Breast epithelium (tissue), 4 donors: ENCODE measurements around the gene RGMA. TPM values are rescaled to one million over a fixed set of nuclear protein-coding genes. Genes with fewer than 3 reads are reported as not detected.

ENCODE experiments used
- DNase-seq, 2 donors: peaks; one replicate each; pipeline ENCODE4 v3.0.0-alpha.2; 2019; ENCODE audit warnings: low spot score in 2 of 2
- H3K27ac ChIP-seq, 2 donors: fragments of 200-600 bp; sonication (generic) in 1 of 2; one replicate each; pipeline ENCODE4 v1.5.1; 2016 to 2019; ENCODE audit warnings: mild to moderate bottlenecking in 1 of 2
- H3K27me3 ChIP-seq, 2 donors: fragments of 200-600 bp; sonication (generic) in 1 of 2; one replicate each; pipeline versions ENCODE4 v1.5.1 to v1.6.0; 2017 to 2019; ENCODE audit warnings: control low read depth in 1 of 2, mild to moderate bottlenecking in 1 of 2
- H3K36me3 ChIP-seq: fragments of 200-600 bp; one replicate; pipeline ENCODE4 v1.5.1; 2019
- H3K4me1 ChIP-seq, 2 donors: fragments of 200-600 bp; sonication (generic); one replicate each; pipeline ENCODE4 v1.5.1; 2016 to 2019; ENCODE audit warnings: control low read depth in 1 of 2
- H3K4me3 ChIP-seq, 3 donors: fragments of 200-600 bp; sonication (generic); 1 replicate in 2 of 3; 2 replicates in 1 of 3; pipeline ENCODE4 v1.5.1; 2016 to 2019; ENCODE audit warnings: mild to moderate bottlenecking in 3 of 3, moderate library complexity in 2 of 3
- H3K9me3 ChIP-seq, 2 donors: fragments of 200-600 bp; sonication (generic) in 1 of 2; one replicate each; pipeline ENCODE4 v1.5.1; 2016 to 2019; ENCODE audit warnings: control low read depth in 1 of 2
- POLR2A ChIP-seq: fragments of 450-650 bp; IDR thresholded peaks from one replicate; pipeline ENCODE4 v1.6.1; 2016; ENCODE audit warnings: antibody characterized with exemption, mild to moderate bottlenecking, moderate library complexity
- POLR2AphosphoS5 ChIP-seq, 3 donors: sonication (generic); formaldehyde crosslinking; IDR thresholded peaks; one replicate each; pipeline ENCODE4 v1.6.1; 2017; ENCODE audit warnings: antibody characterized with exemption in 3 of 3
- intact Hi-C: fragments of 100-400 bp; cut with DNase I; formaldehyde crosslinking; loops from one replicate; pipeline ENCODE4 v1.15.1; 2023; ENCODE audit warnings: low total_unique reads
- total RNA-seq, 3 donors: library from RNA; depleted of rRNA; stranded (reverse); fragments of >200 nt; gene quantifications; one replicate each; pipeline ENCODE4 v1.1.0, GENCODE V29; 2016
- TF ChIP-seq, protein P1 (sequence below), 3 donors: fragments of 450-650 bp; IDR thresholded peaks; one replicate each; pipeline ENCODE4 v1.5.1; 2016 to 2017; ENCODE audit warnings: antibody characterized with exemption in 3 of 3, mild to moderate bottlenecking in 3 of 3, moderate library complexity in 3 of 3

Gene RGMA
- total RNA-seq, 3 donors from 2014 or later: 9.7 to 17.7 (median 14.4) TPM

DNA sequence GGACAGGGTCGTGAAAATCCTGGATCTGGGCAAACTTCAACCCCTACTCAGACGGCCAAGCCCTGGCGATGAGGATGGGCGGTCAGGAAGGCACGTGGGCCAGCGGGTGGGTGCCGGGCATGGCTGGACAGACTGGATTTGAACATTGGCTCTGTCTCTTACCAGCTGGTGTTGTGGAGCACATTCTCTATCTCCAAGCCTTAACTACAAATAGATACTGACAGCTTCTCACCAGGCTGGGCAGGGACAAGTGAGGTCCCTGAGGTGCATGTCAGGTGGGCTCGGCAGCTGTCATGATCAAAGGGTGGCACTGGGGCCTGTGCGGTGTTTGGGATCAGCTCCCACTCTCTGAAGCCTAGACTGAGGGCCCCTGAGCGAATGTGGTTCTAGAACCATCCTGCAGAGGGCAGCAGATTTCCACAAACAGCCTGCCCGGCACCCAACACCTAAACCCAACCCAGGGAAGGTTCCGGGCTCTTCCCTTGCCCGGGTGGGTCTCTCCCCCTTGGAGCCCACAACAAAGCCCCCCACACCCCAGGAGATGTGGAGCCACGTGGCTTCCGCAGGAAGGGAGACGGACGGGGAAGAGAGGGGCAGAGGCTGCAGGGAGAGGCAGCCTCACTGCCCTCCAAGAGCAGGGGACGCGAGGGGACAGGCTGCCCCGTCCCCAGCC lies 58.4 kb downstream of the RGMA start:
- H3K4me1 ChIP-seq: peaks cover 8 to 10% of the 10 kb centered on the region in 2 donors
- intact Hi-C loops: loop anchor here (10.0 kb wide), 1 partner anchor 1094 kb away; no protein-coding TSS in a partner anchor
- H3K4me3 ChIP-seq: peak overlapping the region in 1 of 3 donors; percentile 30
- TF ChIP-seq POLR2A: no peak
- TF ChIP-seq POLR2AphosphoS5 (IDR thresholded peaks at IDR 0.05): peak in 2 of 3 donors; percentile 11 to 18
- TF ChIP-seq, protein P1, sequence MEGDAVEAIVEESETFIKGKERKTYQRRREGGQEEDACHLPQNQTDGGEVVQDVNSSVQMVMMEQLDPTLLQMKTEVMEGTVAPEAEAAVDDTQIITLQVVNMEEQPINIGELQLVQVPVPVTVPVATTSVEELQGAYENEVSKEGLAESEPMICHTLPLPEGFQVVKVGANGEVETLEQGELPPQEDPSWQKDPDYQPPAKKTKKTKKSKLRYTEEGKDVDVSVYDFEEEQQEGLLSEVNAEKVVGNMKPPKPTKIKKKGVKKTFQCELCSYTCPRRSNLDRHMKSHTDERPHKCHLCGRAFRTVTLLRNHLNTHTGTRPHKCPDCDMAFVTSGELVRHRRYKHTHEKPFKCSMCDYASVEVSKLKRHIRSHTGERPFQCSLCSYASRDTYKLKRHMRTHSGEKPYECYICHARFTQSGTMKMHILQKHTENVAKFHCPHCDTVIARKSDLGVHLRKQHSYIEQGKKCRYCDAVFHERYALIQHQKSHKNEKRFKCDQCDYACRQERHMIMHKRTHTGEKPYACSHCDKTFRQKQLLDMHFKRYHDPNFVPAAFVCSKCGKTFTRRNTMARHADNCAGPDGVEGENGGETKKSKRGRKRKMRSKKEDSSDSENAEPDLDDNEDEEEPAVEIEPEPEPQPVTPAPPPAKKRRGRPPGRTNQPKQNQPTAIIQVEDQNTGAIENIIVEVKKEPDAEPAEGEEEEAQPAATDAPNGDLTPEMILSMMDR (IDR thresholded peaks at IDR 0.05): peak; percentile 79 to 91 (median 84)
- H3K36me3 ChIP-seq: peaks cover 1% of the 10 kb centered on the region
- DNase-seq: peak; percentile 67 to 75
- no peaks in the 10 kb centered on the region for H3K9me3 ChIP-seq
- H3K27ac ChIP-seq: peak overlapping the region; percentile 89 to 97
- no peaks in the 10 kb centered on the region for H3K27me3 ChIP-seq

DNA sequence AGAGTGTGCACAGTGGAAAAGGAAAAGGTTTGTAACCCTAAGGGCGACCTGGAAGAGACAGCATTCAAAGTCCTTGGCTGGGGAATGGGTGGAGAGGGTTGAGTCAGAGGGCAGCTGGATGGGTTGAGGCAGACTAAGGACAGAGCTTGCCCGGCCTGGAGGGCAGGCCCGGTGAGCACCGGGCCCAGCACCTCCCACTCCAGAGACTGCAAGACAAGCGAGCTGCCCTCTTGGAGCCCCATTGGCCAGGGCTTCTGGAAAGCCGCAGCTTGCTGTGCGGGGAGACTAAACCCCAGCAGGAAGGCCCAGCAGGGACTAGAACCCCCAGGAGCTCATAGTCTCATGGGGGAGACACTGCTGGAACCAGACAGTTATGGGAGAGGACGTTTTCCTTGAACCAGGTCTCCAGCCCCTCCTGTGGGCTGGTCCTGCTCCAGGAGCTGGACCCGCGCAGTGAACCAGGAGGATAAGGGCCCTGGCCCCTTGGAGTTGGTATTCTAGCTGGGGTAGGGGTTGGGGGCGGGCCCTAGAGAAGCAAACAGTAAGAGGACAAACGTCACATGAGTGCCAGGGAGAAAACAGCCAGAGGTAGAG lies 59.1 kb downstream of the RGMA start:
- H3K9me3 ChIP-seq: no peaks in the 10 kb centered on the region
- peaks cover 8 to 10% of the 10 kb centered on the region in 2 donors for H3K4me1 ChIP-seq
- H3K27ac ChIP-seq: peak overlapping the region; percentile 89 to 97
- intact Hi-C loops: loop anchor here (2.0 to 10.0 kb wide), 2 partner anchors 41 to 1095 kb away; no protein-coding TSS in a partner anchor
- no peak overlapping the region for H3K4me3 ChIP-seq
- H3K36me3 ChIP-seq: peaks cover 5% of the 10 kb centered on the region
- peak; percentile 23 to 47 for DNase-seq
- TF ChIP-seq, protein P1 (IDR thresholded peaks at IDR 0.05): no peak
- no peak for TF ChIP-seq POLR2A
- TF ChIP-seq POLR2AphosphoS5 (IDR thresholded peaks at IDR 0.05): no peak
- H3K27me3 ChIP-seq: no peaks in the 10 kb centered on the region

DNA sequence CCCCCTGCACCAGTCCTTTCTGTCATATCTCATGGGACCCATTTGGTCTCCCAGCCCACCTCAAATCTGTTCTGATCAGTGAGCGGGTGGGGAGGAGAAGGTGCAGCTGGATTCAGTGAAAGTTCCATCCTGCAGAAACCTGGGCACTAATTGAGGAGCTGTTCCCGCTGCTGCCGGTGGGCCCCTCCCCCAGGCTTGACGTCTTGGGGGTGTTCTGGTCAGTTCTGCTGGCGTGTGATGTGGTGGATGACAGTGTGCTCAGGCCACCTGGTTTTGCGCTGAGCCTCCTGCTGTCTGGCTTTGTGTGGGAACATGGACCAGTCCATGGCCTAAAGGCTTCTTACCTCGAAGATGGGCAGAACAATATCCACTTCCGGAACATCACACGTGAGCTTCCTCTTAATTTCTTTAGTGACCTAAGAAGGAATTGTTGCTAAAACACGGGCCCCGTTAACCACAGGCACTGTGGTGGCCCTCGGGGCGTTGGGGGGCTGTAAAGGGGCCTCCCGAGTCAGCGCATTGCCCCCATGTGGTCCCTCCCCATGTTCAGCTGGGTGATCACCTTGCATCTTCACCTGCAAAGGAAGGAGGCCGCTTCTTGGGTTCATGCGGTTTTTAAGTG lies 59.7 kb downstream of the RGMA start:
- no peak for TF ChIP-seq POLR2A
- TF ChIP-seq, protein P1 (IDR thresholded peaks at IDR 0.05): no peak
- TF ChIP-seq POLR2AphosphoS5 (IDR thresholded peaks at IDR 0.05): no peak
- Histone ChIP-seq H3K9me3 (no peaks in the 10 kb centered on the region), H3K4me3 (peak overlapping the region in 1 of 3 donors; percentile 45), H3K27ac (peak overlapping the region; percentile 89 to 97), H3K4me1 (peaks cover 8 to 10% of the 10 kb centered on the region in 2 donors), H3K36me3 (peaks cover 11% of the 10 kb centered on the region), H3K27me3 (no peaks in the 10 kb centered on the region)
- intact Hi-C loops: loop anchor here (2.0 kb wide), 1 partner anchor 41 kb away; no protein-coding TSS in a partner anchor
- DNase-seq: peak in 1 of 2 donors; percentile 45

DNA sequence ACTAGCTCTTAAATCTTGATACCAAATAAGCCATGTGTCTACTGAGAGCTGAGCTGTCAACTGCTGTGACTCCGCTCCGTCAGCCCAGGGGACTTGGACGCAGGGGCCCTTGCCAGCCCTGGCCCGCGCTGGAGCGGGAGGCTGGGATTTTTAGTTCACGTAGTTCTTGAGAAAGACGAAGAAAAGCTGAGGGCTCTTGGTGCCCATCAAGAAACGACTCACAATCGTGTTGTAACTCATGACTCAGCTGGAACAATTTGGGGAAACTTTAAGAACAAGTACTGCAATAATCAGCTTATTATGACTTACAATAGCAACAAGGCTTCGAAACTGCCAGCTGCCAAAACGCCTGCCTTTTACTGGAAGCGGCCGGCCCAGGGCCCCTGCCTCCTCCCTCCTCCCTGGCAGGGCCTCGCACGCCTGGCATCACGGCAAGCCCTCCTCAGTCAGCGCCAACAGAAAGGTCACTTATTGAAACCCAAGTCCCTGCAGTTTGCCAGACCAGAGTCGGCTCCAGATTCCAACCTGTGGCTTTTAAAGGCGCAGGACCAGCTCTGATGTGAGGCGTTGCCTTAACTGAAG lies 60.3 kb downstream of the RGMA start:
- TF ChIP-seq POLR2AphosphoS5 (IDR thresholded peaks at IDR 0.05): peak; percentile 28 to 85 (median 53)
- TF ChIP-seq, protein P1 (IDR thresholded peaks at IDR 0.05): no peak
- no peak for TF ChIP-seq POLR2A
- peak in 1 of 2 donors; percentile 87 for DNase-seq
- intact Hi-C loops: loop anchor here (2.0 kb wide), 1 partner anchor 42 kb away; no protein-coding TSS in a partner anchor
- Histone ChIP-seq H3K4me1 (peaks cover 8 to 10% of the 10 kb centered on the region in 2 donors), H3K4me3 (peak overlapping the region in 1 of 3 donors; percentile 45), H3K9me3 (no peaks in the 10 kb centered on the region), H3K27ac (peak overlapping the region; percentile 89 to 97), H3K36me3 (peaks cover 11% of the 10 kb centered on the region), H3K27me3 (no peaks in the 10 kb centered on the region)
